SK-N-SH (cell line): ENCODE results near the gene NFIA. TPM values are rescaled to one million over a fixed set of nuclear protein-coding genes. Genes with fewer than 3 reads are reported as not detected.

Experiments
- CTCF ChIA-PET: fragments of 300-600, 350-600 bp; formaldehyde crosslinking; extraction: SDS; loops from one replicate; lab custom pipeline; 2021; lab: Yijun Ruan, JAX
- POLR2A ChIA-PET: fragments of 350-600 bp; sonication (Branson Sonifier 250); formaldehyde crosslinking; extraction: SDS; loops from one replicate; lab custom pipeline; 2020; ENCODE audit warnings: antibody characterized with exemption, inconsistent platforms; lab: Yijun Ruan, JAX
- DNase-seq: peaks from one replicate; pipeline ENCODE4 v3.0.0; 2012
- H2AFZ ChIP-seq: fragments of 200-600 bp; sonication (generic); 2 replicates; pipeline ENCODE4 v1.8.1; 2016; ENCODE audit warnings: antibody characterized with exemption, mild to moderate bottlenecking, low read depth
- H3F3A ChIP-seq: fragments of 200-600 bp; sonication (generic); replicated peaks from 2 replicates; pipeline ENCODE3; 2016; ENCODE audit warnings: antibody characterized with exemption, mild to moderate bottlenecking; ENCODE audit not compliant: insufficient read depth
- H3K27ac ChIP-seq, 2 experiments: fragments of 200-500 bp in 1 of 2; fragments of 200-600 bp in 1 of 2; sonication (Bioruptor generic) in 1 of 2; sonication (generic), shearing (Covaris generic) in 1 of 2; 2 replicates each; pipeline versions ENCODE4 v1.5.1 to v1.6.1; 2014 to 2016; ENCODE audit warnings: low read depth in 2 of 2, inconsistent platforms in 1 of 2, low read length in 1 of 2, mild to moderate bottlenecking in 1 of 2, mixed read lengths in 1 of 2
- H3K27me3 ChIP-seq: fragments of 200-600 bp; sonication (generic), shearing (Covaris generic); 2 replicates; pipeline ENCODE4 v1.6.1; 2016; ENCODE audit warnings: mixed run types; ENCODE audit not compliant: insufficient read depth
- H3K36me3 ChIP-seq, 2 experiments: fragments of 200-500 bp in 1 of 2; fragments of 200-600 bp in 1 of 2; sonication (Bioruptor generic) in 1 of 2; sonication (generic) in 1 of 2; replicated peaks in 1 of 2; 2 replicates each; pipeline versions ENCODE3 to v1.5.1; 2014 to 2016; ENCODE audit warnings: low read length in 1 of 2, mild to moderate bottlenecking in 1 of 2; ENCODE audit not compliant: insufficient read depth in 2 of 2, control insufficient read depth in 1 of 2
- H3K4me1 ChIP-seq, 2 experiments: fragments of 200-500 bp in 1 of 2; fragments of 200-600 bp in 1 of 2; sonication (Bioruptor generic) in 1 of 2; sonication (generic), shearing (Covaris generic) in 1 of 2; 2 replicates each; pipeline versions ENCODE4 v1.5.1 to v1.6.1; 2014 to 2016; ENCODE audit warnings: low read depth in 1 of 2, low read length in 1 of 2, mixed run types in 1 of 2; ENCODE audit not compliant: insufficient read depth in 2 of 2, control insufficient read depth in 1 of 2
- H3K4me2 ChIP-seq: fragments of 200-600 bp; sonication (generic), shearing (Covaris generic); 2 replicates; pipeline ENCODE4 v1.6.1; 2017; ENCODE audit warnings: mixed run types
- H3K4me3 ChIP-seq, 2 experiments: fragments of 200-500 bp in 1 of 2; fragments of 200-600 bp in 1 of 2; sonication (Bioruptor generic) in 1 of 2; sonication (generic), shearing (Covaris generic) in 1 of 2; 2 replicates each; pipeline versions ENCODE4 v1.5.1 to v1.8.1; 2014 to 2016; ENCODE audit warnings: low read depth in 2 of 2, inconsistent platforms in 1 of 2, low read length in 1 of 2, mild to moderate bottlenecking in 1 of 2, mixed read lengths in 1 of 2, moderate library complexity in 1 of 2
- H3K79me2 ChIP-seq: fragments of 200-600 bp; sonication (generic); 2 replicates; pipeline ENCODE4 v1.8.1; 2017; ENCODE audit warnings: mild to moderate bottlenecking; ENCODE audit not compliant: insufficient read depth
- H3K9ac ChIP-seq: fragments of 200-600 bp; sonication (generic); 2 replicates; pipeline ENCODE4 v1.6.1; 2017; ENCODE audit warnings: mixed run types
- H3K9me2 ChIP-seq: fragments of 200-600 bp; sonication (generic); 2 replicates; pipeline ENCODE4 v1.6.1; 2017; ENCODE audit warnings: mixed run types
- H3K9me3 ChIP-seq: fragments of 200-600 bp; sonication (generic); 2 replicates; pipeline ENCODE4 v1.6.1; 2017; ENCODE audit warnings: mixed run types, mild to moderate bottlenecking, moderate library complexity
- H4K20me1 ChIP-seq: fragments of 200-600 bp; sonication (generic); 2 replicates; pipeline ENCODE4 v1.6.1; 2017; ENCODE audit warnings: mild to moderate bottlenecking, mixed run types; ENCODE audit not compliant: insufficient read depth
- CTCF ChIP-seq: fragments of 200-600 bp; sonication (generic); IDR thresholded peaks from 2 replicates; pipeline ENCODE4 v1.6.1; 2017; ENCODE audit warnings: antibody characterized with exemption, mild to moderate bottlenecking, moderate library complexity
- EP300 ChIP-seq, 2 experiments: IDR thresholded peaks; 2 replicates each; pipeline versions ENCODE4 v1.4.0 to v1.6.1; 2012; ENCODE audit warnings: borderline replicate concordance in 1 of 2, low read depth in 1 of 2, low read length in 1 of 2
- EZH2phosphoT487 ChIP-seq: fragments of 200-600 bp; sonication (generic); IDR thresholded peaks from 2 replicates; pipeline ENCODE4 v1.6.1; 2017; ENCODE audit warnings: low read depth, mixed run types, mild to moderate bottlenecking, antibody characterized with exemption, moderate library complexity, borderline replicate concordance
- FOXM1 ChIP-seq: IDR thresholded peaks from 2 replicates; pipeline ENCODE4 v1.4.0; 2012; ENCODE audit warnings: low read depth, mild to moderate bottlenecking
- GABPA ChIP-seq: IDR thresholded peaks from 2 replicates; pipeline ENCODE4 v1.4.0; 2012; ENCODE audit warnings: low read depth, mild to moderate bottlenecking
- IRF3 ChIP-seq: fragments of 150-350 bp; IDR thresholded peaks from 2 replicates; pipeline ENCODE4 v1.6.1; 2016; ENCODE audit warnings: mild to moderate bottlenecking, low read depth, low read length
- JUND ChIP-seq: IDR thresholded peaks from 2 replicates; pipeline ENCODE4 v1.4.0; 2012
- TEAD4 ChIP-seq: IDR thresholded peaks from 2 replicates; pipeline ENCODE4 v1.4.0; 2012; ENCODE audit warnings: mild to moderate bottlenecking, borderline replicate concordance; ENCODE audit not compliant: insufficient read depth
- YY1 ChIP-seq: IDR thresholded peaks from 2 replicates; pipeline ENCODE4 v1.4.0; 2012; ENCODE audit warnings: low read depth, mild to moderate bottlenecking
- ZBTB33 ChIP-seq: IDR thresholded peaks from 2 replicates; pipeline ENCODE4 v1.4.0; 2012; ENCODE audit warnings: low read depth, borderline replicate concordance
- WGBS: methylation state at CpG from one replicate; pipeline ENCODE4 v1.1.6; 2017; ENCODE audit warnings: low lambda C conversion rate; 5-methylcytosine and 5-hydroxymethylcytosine counted together
- polyA plus RNA-seq, 3 experiments: library from polyadenylated mRNA; depleted of rRNA; stranded (reverse); fragments of >200 nt; gene quantifications; 2 replicates each; pipeline ENCODE4 v1.2.3, GENCODE V29; 2012

Gene NFIA
- polyA plus RNA-seq, 1 of the 3 experiments (the other 2 are of a cell fraction): 3.3 TPM

GRCh38 chr1:61356995-61357394 lies 274.6 kb downstream of the NFIA start (continued):
- TF ChIP-seq ZBTB33 (no peak), FOXM1 (no peak), JUND (no peak), EZH2phosphoT487 (no peak), EP300 (IDR thresholded peaks at IDR 0.05; ENCODE audit: borderline replicate concordance in 1 of 2, low read depth in 1 of 2, low read length in 1 of 2) (no peak), YY1 (no peak)

GRCh38 chr1:61357539-61357938 lies 275.2 kb downstream of the NFIA start:
- H4K20me1 ChIP-seq: no peaks in the 10 kb centered on the region
- H3F3A ChIP-seq: no peaks in the 10 kb centered on the region
- TF ChIP-seq CTCF: no peak
- no peak for TF ChIP-seq IRF3
- TF ChIP-seq ZBTB33: no peak
- TF ChIP-seq GABPA: no peak
- TF ChIP-seq TEAD4: no peak
- ChIA-PET CTCF (no interaction called here), POLR2A (no interaction called here)
- no peak overlapping the region for H2AFZ ChIP-seq
- H3K27me3 ChIP-seq: no peaks in the 10 kb centered on the region
- WGBS: 97% methylated on average over 5 of the region's 5 CpGs
- H3K9ac ChIP-seq: no peak overlapping the region
- no peak overlapping the region for H3K4me3 ChIP-seq
- no peaks in the 10 kb centered on the region for H3K9me3 ChIP-seq
- H3K27ac ChIP-seq: no peak overlapping the region
- peaks cover 0 to 10% of the 10 kb centered on the region in 2 experiments; a peak in 2 of 4 replicates for H3K4me1 ChIP-seq
- no peaks in the 10 kb centered on the region for H3K9me2 ChIP-seq
- H3K4me2 ChIP-seq: no peak overlapping the region
- no peaks in the 10 kb centered on the region for H3K79me2 ChIP-seq
- peaks cover 0 to 17% of the 10 kb centered on the region in 2 experiments for H3K36me3 ChIP-seq
- no peak for DNase-seq
